Left colon (tissue), 2 donors: Measurements from ENCODE around the gene HOXD12. TPM values are rescaled to one million over a fixed set of nuclear protein-coding genes. Genes with fewer than 3 reads are reported as not detected.

Source experiments
- ATAC-seq: fragments of 200-7000 bp; cut with Tn5 transposase; one replicate; pipeline ENCODE4 v1.9.1; 2020; ENCODE audit warnings: mild to moderate bottlenecking, moderate library complexity
- DNase-seq, 2 donors: peaks; one replicate each; pipeline ENCODE4 v3.0.0-alpha.2; 2020
- intact Hi-C, 2 donors: fragments of 100-400 bp; cut with DNase I in 1 of 2; cut with micrococcal nuclease in 1 of 2; formaldehyde crosslinking; loops; one replicate each; pipeline versions ENCODE4 v1.11.2 to v1.14.0; 2022; cut with DNase I, micrococcal nuclease
- total RNA-seq, 2 donors: library from RNA; stranded (reverse); fragmentation: NEBNext Ultra II Directional; extraction: Animal tissue kit (Norgen Biotek cat#: 25700); gene quantifications; one replicate each; pipeline ENCODE4 v1.2.1, GENCODE V29; 2021
- donor health status: DM: no; HTN: no; CAD: no.
- donor health status: DM: yes; HTN: yes; CAD: no.

The HOXD12 gene
- total RNA-seq, 2 donors from 2014 or later, result not detected

GRCh38 chr2:176135035-176135440 lies 35.4 kb downstream of the HOXD12 start:
- DNase-seq (peak in 1 of 2 donors; percentile 22), ATAC-seq (no peak)
- intact Hi-C loops, result no loop called here

- ATAC-seq (peak; percentile 59), DNase-seq (peak; percentile 53 to 69)
- intact Hi-C loops, result no loop called here
These were observed 37.0 kb downstream of the HOXD12 start for GRCh38 chr2:176136374-176137251.

GRCh38 chr2:176137252-176137580 lies 37.6 kb downstream of the HOXD12 start:
- no peak for ATAC-seq
- intact Hi-C loops, result no loop called here
- DNase-seq, result no peak

GRCh38 chr2:176137906-176138305 lies 38.3 kb downstream of the HOXD12 start:
- ATAC-seq (no peak), DNase-seq (peak in 1 of 2 donors; percentile 26)
- intact Hi-C loops, result no loop called here

- ATAC-seq (no peak), DNase-seq (peak in 1 of 2 donors; percentile 35)
- intact Hi-C loops, result no loop called here
These were observed 38.9 kb downstream of the HOXD12 start for GRCh38 chr2:176138526-176138922.

- ATAC-seq, result no peak
- DNase-seq, result peak in 1 of 2 donors; percentile 35
- intact Hi-C loops, result no loop called here
These were observed 39.5 kb downstream of the HOXD12 start for GRCh38 chr2:176138923-176139660.

- intact Hi-C loops, result loop anchor here (2.0 to 10.0 kb wide), 7 partner anchors 125 to 497 kb away; partner anchors contain the start of gene MTX2 (in 1 of the 2)
- DNase-seq (peak in 1 of 2 donors; percentile 38), ATAC-seq (no peak)
These were observed 40.3 kb downstream of the HOXD12 start for GRCh38 chr2:176139661-176140512.

- intact Hi-C loops, result loop anchor here (2.0 to 10.0 kb wide), 7 partner anchors 124 to 497 kb away; partner anchors contain the start of gene MTX2 (in 1 of the 2)
- ATAC-seq, result peak; percentile 69
- peak; percentile 60 to 81 for DNase-seq
These were observed 41.1 kb downstream of the HOXD12 start for GRCh38 chr2:176140513-176141317.

- ATAC-seq, result no peak
- DNase-seq, result no peak
- intact Hi-C loops, result loop anchor here (5.0 to 10.0 kb wide), 5 partner anchors 123 to 495 kb away; partner anchors contain the start of gene MTX2 (in 1 of the 2)
These were observed 42.7 kb downstream of the HOXD12 start for GRCh38 chr2:176142281-176142680.

- intact Hi-C loops, result loop anchor here (10.0 kb wide), 3 partner anchors 119 to 409 kb away; partner anchors contain the start of gene MTX2 (in 1 of the 2)
- DNase-seq, result peak in 1 of 2 donors; percentile 11
- ATAC-seq, result peak; percentile 68
These were observed 45.7 kb downstream of the HOXD12 start for GRCh38 chr2:176145085-176145969.

- ATAC-seq (peak; percentile 86), DNase-seq (peak in 1 of 2 donors; percentile 34)
- intact Hi-C loops, result loop anchor here (10.0 kb wide), 3 partner anchors 119 to 409 kb away; partner anchors contain the start of gene MTX2 (in 1 of the 2)
These were observed 46.5 kb downstream of the HOXD12 start for GRCh38 chr2:176146101-176146500.

- no peak for DNase-seq
- no peak for ATAC-seq
- intact Hi-C loops, result loop anchor here (10.0 kb wide), 3 partner anchors 118 to 408 kb away; partner anchors contain the start of gene MTX2 (in 1 of the 2)
These were observed 47.0 kb downstream of the HOXD12 start for GRCh38 chr2:176146645-176147044.

GRCh38 chr2:176147210-176147799 lies 47.7 kb downstream of the HOXD12 start:
- DNase-seq (no peak), ATAC-seq (no peak)
- intact Hi-C loops, result loop anchor here (10.0 kb wide), 3 partner anchors 117 to 407 kb away; partner anchors contain the start of gene MTX2 (in 1 of the 2)

- DNase-seq (peak in 1 of 2 donors; percentile 45), ATAC-seq (no peak)
- intact Hi-C loops, result loop anchor here (10.0 kb wide), 3 partner anchors 117 to 407 kb away; partner anchors contain the start of gene MTX2 (in 1 of the 2)
These were observed 48.4 kb downstream of the HOXD12 start for GRCh38 chr2:176147800-176148496.

GRCh38 chr2:176148751-176149421 lies 49.3 kb downstream of the HOXD12 start:
- DNase-seq, result no peak
- ATAC-seq, result no peak
- intact Hi-C loops, result loop anchor here (10.0 kb wide), 3 partner anchors 116 to 406 kb away; partner anchors contain the start of gene MTX2 (in 1 of the 2)
